Spleen (tissue), 7 donors: ENCODE measurements around the gene POLR2H.

Source experiments
- CTCF ChIP-seq, 11 experiments: fragments of 200-600 bp in 7 of 11; fragments of 450-650 bp in 4 of 11; sonication (generic) in 4 of 11; IDR thresholded peaks in 8 of 11; conservative IDR thresholded peaks in 3 of 11; 1 replicate in 7 of 11; 2 replicates in 4 of 11; pipeline versions ENCODE4 v1.4.0 to v1.8.0; 2016 to 2021; ENCODE audit warnings: antibody characterized with exemption in 11 of 11, inconsistent platforms in 4 of 11, mild to moderate bottlenecking in 1 of 11
- POLR2AphosphoS5 ChIP-seq, 3 donors: sonication (generic); formaldehyde crosslinking; IDR thresholded peaks; one replicate each; pipeline ENCODE4 v1.5.1; 2017; ENCODE audit warnings: antibody characterized with exemption in 3 of 3
- donor health status: DM: no; HTN: no; CAD: no; lungs with moderate emphysema.
- donor health status: DM: no; HTN: no; CAD: no.
- donor health status: DM: no; HTN: no; CAD: no.

DNA sequence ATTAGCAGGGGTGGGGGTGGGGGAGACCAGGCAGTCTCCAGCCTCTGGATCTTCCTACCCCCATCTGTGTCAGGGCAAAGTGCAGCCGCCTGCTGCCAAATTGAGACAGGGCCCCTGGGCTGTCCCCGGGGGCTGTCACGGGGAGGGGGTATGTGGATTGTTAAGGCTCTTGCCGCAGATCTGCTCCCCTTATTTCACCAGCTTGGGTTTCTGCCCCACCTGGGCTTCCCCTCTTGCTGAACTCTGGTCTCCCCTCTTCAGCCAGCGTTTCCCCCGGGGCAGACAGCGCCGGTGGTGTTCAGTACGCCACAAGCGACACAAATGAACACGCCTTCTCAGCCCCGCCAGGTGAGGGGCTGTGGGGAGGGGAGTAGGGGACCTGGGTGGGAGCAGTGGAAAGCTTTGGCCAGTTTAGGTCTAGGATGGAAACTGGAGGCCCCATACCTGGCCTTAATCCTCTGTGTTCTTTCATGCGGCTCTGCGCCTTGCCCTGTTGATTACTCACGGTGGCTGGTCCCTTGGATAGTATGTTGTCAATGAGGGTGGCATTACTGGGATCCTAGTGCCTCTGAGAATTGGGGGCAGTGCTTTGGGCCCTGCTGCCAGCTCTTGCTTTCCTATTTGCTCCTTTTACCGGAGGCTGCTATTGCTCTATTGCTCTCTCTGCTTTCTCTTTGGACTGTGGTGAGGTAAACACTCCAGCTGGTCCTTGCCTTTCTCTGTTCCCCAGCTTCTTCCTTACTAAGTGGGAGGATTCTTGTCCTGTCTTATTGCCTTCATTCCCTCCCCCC is 45.4 kb upstream of the POLR2H start:
- TF ChIP-seq POLR2AphosphoS5 (IDR thresholded peaks at IDR 0.05): no peak
- no peak for TF ChIP-seq CTCF (IDR thresholded peaks at IDR 0.05 in 8 of 11, conservative IDR thresholded peaks at IDR 0.05 in 3 of 11)
